Calu3 (cell line): ENCODE measurements around the gene GPR18. TPM values are rescaled to one million over a fixed set of nuclear protein-coding genes. Genes with fewer than 3 reads are reported as not detected.

ENCODE experiments used
- BruUV-seq: library from RNA; stranded (reverse); fragments of 400-500 nt; replicated peaks from 2 replicates; lab custom pipeline; 2021; lab: Mats Ljungman, UMichigan
- CTCF ChIA-PET: fragments of 300-600 bp; sonication (Branson Sonifier 250); formaldehyde crosslinking; loops from one replicate; lab custom pipeline; 2022; ENCODE audit warnings: antibody characterized with exemption; lab: Charles Lee
- DNase-seq: peaks from one replicate; pipeline ENCODE4 v3.0.0; 2022
- H3K27ac Mint-ChIP-seq: one replicate; pipeline ENCODE4 v1.8.0; 2022; ENCODE audit warnings: mixed read lengths; ENCODE audit not compliant: unreplicated experiment
- H3K27me3 Mint-ChIP-seq: one replicate; pipeline ENCODE4 v1.8.0; 2022; ENCODE audit warnings: mixed read lengths; ENCODE audit not compliant: unreplicated experiment
- H3K36me3 Mint-ChIP-seq: one replicate; pipeline ENCODE4 v1.8.0; 2022; ENCODE audit warnings: mild to moderate bottlenecking, moderate library complexity, mixed read lengths; ENCODE audit not compliant: insufficient read depth, unreplicated experiment
- H3K4me1 Mint-ChIP-seq: one replicate; pipeline ENCODE4 v1.8.0; 2022; ENCODE audit warnings: mild to moderate bottlenecking, low read depth, mixed read lengths; ENCODE audit not compliant: unreplicated experiment
- H3K4me3 Mint-ChIP-seq: one replicate; pipeline ENCODE4 v1.8.0; 2022; ENCODE audit warnings: mild to moderate bottlenecking, low read depth, moderate library complexity, mixed read lengths; ENCODE audit not compliant: unreplicated experiment
- H3K9me3 Mint-ChIP-seq: one replicate; pipeline ENCODE4 v1.8.0; 2022; ENCODE audit warnings: low read depth, mixed read lengths; ENCODE audit not compliant: unreplicated experiment
- intact Hi-C: fragments of 100-400 bp; cut with micrococcal nuclease; formaldehyde crosslinking; loops from one replicate; pipeline ENCODE4 v1.10.0; 2022; ENCODE audit not compliant: unreplicated experiment
- total RNA-seq: library from RNA; stranded (reverse); gene quantifications from 2 replicates; pipeline ENCODE4 v1.2.3, GENCODE V29; 2022
- TF ChIP-seq, protein P1 (sequence below): fragments of 200-600 bp; IDR thresholded peaks from one replicate; pipeline ENCODE4 v1.8.0; 2022; ENCODE audit warnings: antibody characterized with exemption; ENCODE audit not compliant: unreplicated experiment

Gene GPR18
- total RNA-seq, 1 experiment from 2014 or later, result not detected

- H3K36me3 Mint-ChIP-seq, result peaks cover 5% of the 10 kb centered on the region
- CTCF ChIA-PET, result no interaction called here
- no peaks in the 10 kb centered on the region for H3K9me3 Mint-ChIP-seq
- H3K27ac Mint-ChIP-seq, result no peak overlapping the region
- H3K4me3 Mint-ChIP-seq, result no peak overlapping the region
- intact Hi-C loops, result no loop called here
- H3K4me1 Mint-ChIP-seq, result no peaks in the 10 kb centered on the region
- BruUV-seq, result no TSS peak
- TF ChIP-seq, protein P1, sequence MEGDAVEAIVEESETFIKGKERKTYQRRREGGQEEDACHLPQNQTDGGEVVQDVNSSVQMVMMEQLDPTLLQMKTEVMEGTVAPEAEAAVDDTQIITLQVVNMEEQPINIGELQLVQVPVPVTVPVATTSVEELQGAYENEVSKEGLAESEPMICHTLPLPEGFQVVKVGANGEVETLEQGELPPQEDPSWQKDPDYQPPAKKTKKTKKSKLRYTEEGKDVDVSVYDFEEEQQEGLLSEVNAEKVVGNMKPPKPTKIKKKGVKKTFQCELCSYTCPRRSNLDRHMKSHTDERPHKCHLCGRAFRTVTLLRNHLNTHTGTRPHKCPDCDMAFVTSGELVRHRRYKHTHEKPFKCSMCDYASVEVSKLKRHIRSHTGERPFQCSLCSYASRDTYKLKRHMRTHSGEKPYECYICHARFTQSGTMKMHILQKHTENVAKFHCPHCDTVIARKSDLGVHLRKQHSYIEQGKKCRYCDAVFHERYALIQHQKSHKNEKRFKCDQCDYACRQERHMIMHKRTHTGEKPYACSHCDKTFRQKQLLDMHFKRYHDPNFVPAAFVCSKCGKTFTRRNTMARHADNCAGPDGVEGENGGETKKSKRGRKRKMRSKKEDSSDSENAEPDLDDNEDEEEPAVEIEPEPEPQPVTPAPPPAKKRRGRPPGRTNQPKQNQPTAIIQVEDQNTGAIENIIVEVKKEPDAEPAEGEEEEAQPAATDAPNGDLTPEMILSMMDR, result no peak
- no peaks in the 10 kb centered on the region for H3K27me3 Mint-ChIP-seq
- no peak for DNase-seq
Measured at GRCh38 chr13:99258946-99259345, 767 bp upstream of the GPR18 start.

DNA sequence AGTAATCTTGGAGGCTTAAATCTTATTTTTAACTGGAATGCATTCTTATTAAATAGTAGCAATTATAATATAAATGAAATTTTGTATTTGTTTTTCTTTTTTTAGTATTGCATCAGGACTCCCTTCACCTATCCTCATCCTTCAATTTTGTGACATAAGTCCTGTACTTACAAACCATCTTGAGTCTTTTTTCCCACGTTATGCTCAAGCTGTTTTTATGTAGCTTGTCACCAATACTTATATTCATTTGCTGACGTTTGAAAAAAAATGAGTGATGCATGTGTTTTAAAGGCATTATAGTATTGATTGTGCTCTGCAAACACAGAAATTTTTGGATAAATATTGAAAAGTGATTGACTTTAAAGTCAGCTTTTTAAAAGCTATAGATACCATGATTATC is 888 bp downstream of the GPR18 start:
- Mint-ChIP-seq H3K27ac (no peak overlapping the region), H3K9me3 (no peaks in the 10 kb centered on the region), H3K27me3 (no peaks in the 10 kb centered on the region), H3K4me1 (no peaks in the 10 kb centered on the region), H3K4me3 (no peak overlapping the region), H3K36me3 (peaks cover under 1% of the 10 kb centered on the region)
- no peak for DNase-seq
- intact Hi-C loops, result no loop called here
- CTCF ChIA-PET, result no interaction called here
- no TSS peak for BruUV-seq
- TF ChIP-seq, protein P1, result no peak

DNA sequence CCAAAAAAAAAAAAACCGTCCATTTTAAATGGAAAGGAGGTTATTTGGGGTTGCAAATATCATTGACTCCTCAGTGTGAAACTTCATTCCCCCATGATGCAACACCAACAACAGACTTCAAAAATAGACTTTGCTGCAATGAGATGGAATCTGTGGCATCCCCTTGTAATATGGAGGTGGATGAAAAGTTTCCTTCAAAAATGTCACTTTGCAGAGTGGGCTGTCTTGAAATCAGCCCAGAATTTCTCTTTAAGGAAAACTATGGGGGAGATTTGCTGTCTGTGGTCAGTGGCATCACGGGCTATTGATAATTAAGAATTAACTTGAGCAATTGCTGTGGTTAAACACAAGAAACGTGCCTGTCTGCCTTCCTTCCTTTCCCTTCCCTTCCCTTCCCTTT is 1.5 kb downstream of the GPR18 start:
- Mint-ChIP-seq H3K4me3 (no peak overlapping the region), H3K27me3 (no peaks in the 10 kb centered on the region), H3K36me3 (no peaks in the 10 kb centered on the region), H3K4me1 (no peaks in the 10 kb centered on the region), H3K27ac (no peak overlapping the region), H3K9me3 (no peaks in the 10 kb centered on the region)
- intact Hi-C loops, result no loop called here
- TF ChIP-seq, protein P1, result no peak
- DNase-seq, result no peak
- CTCF ChIA-PET, result interaction anchor here (0.7 kb wide), 1 partner anchor 905 kb away, joined by 3 read pairs; no protein-coding TSS in a partner anchor
- BruUV-seq, result no TSS peak

DNA sequence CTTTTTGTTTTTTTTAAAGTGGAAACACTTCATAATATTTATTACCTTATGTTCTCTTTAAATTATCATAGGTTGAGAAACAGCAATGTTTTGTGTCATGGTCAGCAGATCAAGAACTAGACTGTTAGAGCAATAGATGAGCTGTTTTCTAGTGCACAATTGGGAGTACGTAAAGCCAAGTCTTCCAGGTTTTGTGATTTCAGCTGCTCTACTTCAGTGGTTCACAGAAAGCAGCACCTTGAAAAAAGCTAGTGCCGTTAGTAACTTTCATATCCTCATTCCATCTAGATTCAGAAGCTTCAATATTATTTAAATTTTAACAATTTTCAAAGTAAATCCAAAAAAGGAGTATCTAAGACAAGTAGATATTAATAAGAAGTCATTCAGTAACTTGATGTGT is 1.9 kb downstream of the GPR18 start:
- Mint-ChIP-seq H3K27me3 (no peaks in the 10 kb centered on the region), H3K27ac (no peak overlapping the region), H3K36me3 (no peaks in the 10 kb centered on the region), H3K4me3 (no peak overlapping the region), H3K4me1 (no peaks in the 10 kb centered on the region), H3K9me3 (no peaks in the 10 kb centered on the region)
- no peak for DNase-seq
- CTCF ChIA-PET, result interaction anchor here (0.7 kb wide), 1 partner anchor 905 kb away, joined by 3 read pairs; no protein-coding TSS in a partner anchor
- no TSS peak for BruUV-seq
- intact Hi-C loops, result no loop called here
- TF ChIP-seq, protein P1, result no peak
